Nephron (organoid): ENCODE measurements around the gene PCGF2.
"Not testable (repeated sequence)": the region's sequence is repeated elsewhere in the genome, so short reads cannot be mapped to it uniquely, and the experiment has no call there.

Source experiments
- H3K27ac Mint-ChIP-seq, 3 experiments: 2 replicates each; pipeline ENCODE4 v1.8.0; 2020; ENCODE audit warnings: mixed read lengths in 3 of 3, mild to moderate bottlenecking in 2 of 3, moderate library complexity in 1 of 3
- H3K27me3 Mint-ChIP-seq: 2 replicates; pipeline ENCODE4 v1.8.0; 2021; ENCODE audit warnings: low read depth, mild to moderate bottlenecking, moderate library complexity, mixed read lengths
- H3K36me3 Mint-ChIP-seq: 2 replicates; pipeline ENCODE4 v1.8.0; 2020; ENCODE audit warnings: low read depth, mixed read lengths
- H3K4me1 Mint-ChIP-seq: 2 replicates; pipeline ENCODE4 v1.8.0; 2020; ENCODE audit warnings: mixed read lengths
- H3K4me3 Mint-ChIP-seq, 3 experiments: 2 replicates each; pipeline ENCODE4 v1.8.0; 2020; ENCODE audit warnings: mild to moderate bottlenecking in 3 of 3, mixed read lengths in 3 of 3, moderate library complexity in 2 of 3
- H3K9me3 Mint-ChIP-seq: 2 replicates; pipeline ENCODE4 v1.8.0; 2020; ENCODE audit warnings: mixed read lengths
- CTCF ChIP-seq, 3 experiments: fragments of 200-600 bp; sonication (generic); IDR thresholded peaks; one replicate each; pipeline ENCODE4 v1.5.0; 2021; ENCODE audit warnings: antibody characterized with exemption in 3 of 3; ENCODE audit not compliant: unreplicated experiment in 3 of 3

The PCGF2 gene

GRCh38 chr17:38727736-38728135 is 20.4 kb downstream of the PCGF2 start:
- peaks cover 21% of the 10 kb centered on the region for H3K36me3 Mint-ChIP-seq
- TF ChIP-seq CTCF (IDR thresholded peaks at IDR 0.05; ENCODE audit: unreplicated experiment in 3 of 3), result no peak
- no peaks in the 10 kb centered on the region for H3K27me3 Mint-ChIP-seq
- no peaks in the 10 kb centered on the region for H3K9me3 Mint-ChIP-seq
- peaks cover 35% of the 10 kb centered on the region for H3K4me1 Mint-ChIP-seq
- peak overlapping the region; percentile 51 to 78 (median 64) for H3K4me3 Mint-ChIP-seq
- H3K27ac Mint-ChIP-seq, result peak overlapping the region in 1 of 3 experiments; percentile 52

- not testable (repeated sequence) for H3K27me3 Mint-ChIP-seq, H3K27ac Mint-ChIP-seq, H3K9me3 Mint-ChIP-seq
- H3K4me3 Mint-ChIP-seq, result peak overlapping the region in 1 of 3 experiments; percentile 17
- H3K36me3 Mint-ChIP-seq, result peaks cover 23% of the 10 kb centered on the region
- peaks cover 30% of the 10 kb centered on the region for H3K4me1 Mint-ChIP-seq
These were observed 22.0 kb downstream of the PCGF2 start for GRCh38 chr17:38726145-38726544.

- TF ChIP-seq CTCF (IDR thresholded peaks at IDR 0.05; ENCODE audit: unreplicated experiment in 3 of 3), result no peak
- H3K4me3 Mint-ChIP-seq, result no peak overlapping the region
- no peaks in the 10 kb centered on the region for H3K27me3 Mint-ChIP-seq
- H3K4me1 Mint-ChIP-seq, result peaks cover 28% of the 10 kb centered on the region
- H3K36me3 Mint-ChIP-seq, result peaks cover 29% of the 10 kb centered on the region
- no peaks in the 10 kb centered on the region for H3K9me3 Mint-ChIP-seq
- no peak overlapping the region for H3K27ac Mint-ChIP-seq
These were observed 23.1 kb downstream of the PCGF2 start for GRCh38 chr17:38725066-38725465.

GRCh38 chr17:38724337-38724988 is 23.7 kb downstream of the PCGF2 start:
- peak overlapping the region in 2 of 3 experiments; percentile 28 to 53 for H3K4me3 Mint-ChIP-seq
- H3K4me1 Mint-ChIP-seq, result peaks cover 26% of the 10 kb centered on the region
- no peaks in the 10 kb centered on the region for H3K9me3 Mint-ChIP-seq
- H3K36me3 Mint-ChIP-seq, result peaks cover 29% of the 10 kb centered on the region
- no peaks in the 10 kb centered on the region for H3K27me3 Mint-ChIP-seq
- H3K27ac Mint-ChIP-seq, result peak overlapping the region in 2 of 3 experiments; percentile 69 to 70
- TF ChIP-seq CTCF (IDR thresholded peaks at IDR 0.05; ENCODE audit: unreplicated experiment in 3 of 3), result no peak

GRCh38 chr17:38721802-38722201 is 26.3 kb downstream of the PCGF2 start:
- H3K4me3 Mint-ChIP-seq, result no peak overlapping the region
- no peak for TF ChIP-seq CTCF (IDR thresholded peaks at IDR 0.05; ENCODE audit: unreplicated experiment in 3 of 3)
- no peaks in the 10 kb centered on the region for H3K9me3 Mint-ChIP-seq
- peaks cover 28% of the 10 kb centered on the region for H3K4me1 Mint-ChIP-seq
- no peak overlapping the region for H3K27ac Mint-ChIP-seq
- peaks cover 35% of the 10 kb centered on the region for H3K36me3 Mint-ChIP-seq
- no peaks in the 10 kb centered on the region for H3K27me3 Mint-ChIP-seq

- no peak for TF ChIP-seq CTCF (IDR thresholded peaks at IDR 0.05; ENCODE audit: unreplicated experiment in 3 of 3)
- no peak overlapping the region for H3K27ac Mint-ChIP-seq
- no peaks in the 10 kb centered on the region for H3K27me3 Mint-ChIP-seq
- peaks cover 30% of the 10 kb centered on the region for H3K4me1 Mint-ChIP-seq
- no peaks in the 10 kb centered on the region for H3K9me3 Mint-ChIP-seq
- peaks cover 39% of the 10 kb centered on the region for H3K36me3 Mint-ChIP-seq
- no peak overlapping the region for H3K4me3 Mint-ChIP-seq
These were observed 27.2 kb downstream of the PCGF2 start for GRCh38 chr17:38720941-38721340.
